ENCODE results near the gene GOLIM4.

The GOLIM4 gene

DNA sequence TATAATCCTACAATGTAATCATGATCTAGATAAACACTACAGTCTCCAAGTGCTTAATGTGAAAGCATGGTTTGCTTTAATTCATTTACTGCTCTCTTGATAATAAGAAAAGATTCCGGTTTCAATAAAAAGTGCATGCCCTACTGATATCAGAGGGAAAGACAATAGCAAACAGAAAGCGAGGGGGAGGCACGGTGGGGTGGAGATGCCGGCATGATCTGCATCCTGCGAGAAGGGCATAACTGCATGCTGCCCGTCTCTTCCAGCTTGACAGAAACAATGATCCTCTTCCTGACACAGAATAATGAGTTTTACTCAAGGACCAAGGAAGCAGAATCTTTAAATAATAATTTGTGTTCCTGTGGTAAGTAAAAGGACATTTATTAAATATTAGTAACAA is 51.7 kb downstream of the GOLIM4 start:
- DNase-seq (ENCODE audit: low spot score), result no peak
- TF ChIP-seq, protein P1, sequence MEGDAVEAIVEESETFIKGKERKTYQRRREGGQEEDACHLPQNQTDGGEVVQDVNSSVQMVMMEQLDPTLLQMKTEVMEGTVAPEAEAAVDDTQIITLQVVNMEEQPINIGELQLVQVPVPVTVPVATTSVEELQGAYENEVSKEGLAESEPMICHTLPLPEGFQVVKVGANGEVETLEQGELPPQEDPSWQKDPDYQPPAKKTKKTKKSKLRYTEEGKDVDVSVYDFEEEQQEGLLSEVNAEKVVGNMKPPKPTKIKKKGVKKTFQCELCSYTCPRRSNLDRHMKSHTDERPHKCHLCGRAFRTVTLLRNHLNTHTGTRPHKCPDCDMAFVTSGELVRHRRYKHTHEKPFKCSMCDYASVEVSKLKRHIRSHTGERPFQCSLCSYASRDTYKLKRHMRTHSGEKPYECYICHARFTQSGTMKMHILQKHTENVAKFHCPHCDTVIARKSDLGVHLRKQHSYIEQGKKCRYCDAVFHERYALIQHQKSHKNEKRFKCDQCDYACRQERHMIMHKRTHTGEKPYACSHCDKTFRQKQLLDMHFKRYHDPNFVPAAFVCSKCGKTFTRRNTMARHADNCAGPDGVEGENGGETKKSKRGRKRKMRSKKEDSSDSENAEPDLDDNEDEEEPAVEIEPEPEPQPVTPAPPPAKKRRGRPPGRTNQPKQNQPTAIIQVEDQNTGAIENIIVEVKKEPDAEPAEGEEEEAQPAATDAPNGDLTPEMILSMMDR (IDR thresholded peaks at IDR 0.05; ENCODE audit: extremely low read depth, missing control alignments), result no peak

GRCh38 chr3:168040607-168041208 is 55.0 kb downstream of the GOLIM4 start:
- TF ChIP-seq, protein P1 (IDR thresholded peaks at IDR 0.05; ENCODE audit: extremely low read depth, missing control alignments), result peak; percentile 33
- DNase-seq (ENCODE audit: low spot score), result peak; percentile 26

DNA sequence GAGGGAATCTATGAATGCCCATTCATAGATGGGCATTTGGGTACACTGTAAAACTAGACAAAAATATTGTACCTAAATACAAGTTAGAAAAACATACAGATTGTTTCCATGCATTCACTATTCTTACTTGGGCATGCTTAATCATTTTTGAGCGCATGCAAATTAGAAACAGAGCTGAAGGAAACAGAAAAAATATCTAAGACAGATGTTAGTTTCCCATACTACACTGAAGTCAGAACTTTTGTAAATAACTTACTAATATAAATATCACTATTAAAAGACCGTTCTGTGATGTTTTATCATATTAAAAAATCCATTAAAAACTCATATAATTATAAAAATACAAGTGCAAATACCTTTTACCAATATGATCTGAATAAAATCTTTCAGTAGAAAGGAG is 58.7 kb downstream of the GOLIM4 start:
- TF ChIP-seq, protein P1 (IDR thresholded peaks at IDR 0.05; ENCODE audit: extremely low read depth, missing control alignments), result no peak
- no peak for DNase-seq (ENCODE audit: low spot score)

DNA sequence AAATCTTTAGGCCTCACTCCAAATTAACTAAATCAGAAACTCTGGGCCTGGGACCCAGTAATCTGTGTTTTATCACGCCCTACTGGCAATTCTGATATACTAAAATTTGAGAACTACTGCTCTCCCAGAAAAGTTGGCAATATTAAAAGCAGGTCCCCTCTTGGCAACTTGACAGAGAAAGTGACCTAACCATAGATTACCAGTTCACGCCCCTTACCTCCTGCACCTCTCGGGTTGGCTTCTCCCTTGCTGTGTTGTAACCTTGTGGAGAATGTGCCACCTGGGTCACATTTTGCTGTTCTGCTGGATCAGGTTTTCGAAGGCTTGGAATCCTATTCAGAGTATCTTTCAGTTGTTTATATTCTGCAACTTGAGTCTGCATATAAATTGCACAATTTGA is 59.1 kb downstream of the GOLIM4 start:
- TF ChIP-seq, protein P1 (IDR thresholded peaks at IDR 0.05; ENCODE audit: extremely low read depth, missing control alignments), result no peak

GRCh38 chr3:168034152-168034928 is 61.4 kb downstream of the GOLIM4 start:
- no peak for DNase-seq (ENCODE audit: low spot score)
- TF ChIP-seq, protein P1 (IDR thresholded peaks at IDR 0.05; ENCODE audit: extremely low read depth, missing control alignments), result no peak

More for the DNA sequence above, 59.1 kb downstream of the GOLIM4 start:
- no peak for DNase-seq (ENCODE audit: low spot score)

GRCh38 chr3:168030577-168030976 is 65.1 kb downstream of the GOLIM4 start:
- DNase-seq (ENCODE audit: low spot score), result no peak
- TF ChIP-seq, protein P1 (IDR thresholded peaks at IDR 0.05; ENCODE audit: extremely low read depth, missing control alignments), result no peak

DNA sequence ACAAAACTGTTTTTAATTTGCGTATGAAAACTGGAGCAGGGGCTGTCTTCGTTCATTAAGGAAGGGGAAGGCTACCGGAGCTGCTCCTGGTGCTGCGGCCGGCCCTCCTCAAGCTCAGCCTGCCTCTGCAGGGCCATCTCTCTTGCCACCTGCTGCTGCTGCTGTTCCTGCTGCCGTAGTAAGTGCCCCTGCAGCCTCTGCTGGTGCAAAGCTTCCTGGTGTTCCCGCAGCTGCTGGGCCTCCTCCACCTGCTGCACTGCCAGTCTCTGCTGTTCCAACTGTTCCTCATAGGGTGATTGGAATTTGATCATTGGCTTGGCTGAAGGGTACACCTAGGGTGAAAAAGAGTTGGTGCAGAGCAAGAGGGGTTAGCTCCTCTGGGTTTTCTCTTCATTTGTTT is 66.0 kb downstream of the GOLIM4 start:
- no peak for DNase-seq (ENCODE audit: low spot score)
- TF ChIP-seq, protein P1 (IDR thresholded peaks at IDR 0.05; ENCODE audit: extremely low read depth, missing control alignments), result no peak
